Stimulated activated CD4-positive, alpha-beta T cell treated with anti-CD3 and anti-CD28 coated beads, Interleukin-12 subunit alpha, Interleukin-12 subunit beta, amount 100 ng/mL, for 4 hours (primary cell): ENCODE measurements around the gene C6orf132.

Experiments
- DNase-seq: peaks from one replicate; pipeline ENCODE4 v3.0.0-alpha.2; 2020

Gene C6orf132

DNA sequence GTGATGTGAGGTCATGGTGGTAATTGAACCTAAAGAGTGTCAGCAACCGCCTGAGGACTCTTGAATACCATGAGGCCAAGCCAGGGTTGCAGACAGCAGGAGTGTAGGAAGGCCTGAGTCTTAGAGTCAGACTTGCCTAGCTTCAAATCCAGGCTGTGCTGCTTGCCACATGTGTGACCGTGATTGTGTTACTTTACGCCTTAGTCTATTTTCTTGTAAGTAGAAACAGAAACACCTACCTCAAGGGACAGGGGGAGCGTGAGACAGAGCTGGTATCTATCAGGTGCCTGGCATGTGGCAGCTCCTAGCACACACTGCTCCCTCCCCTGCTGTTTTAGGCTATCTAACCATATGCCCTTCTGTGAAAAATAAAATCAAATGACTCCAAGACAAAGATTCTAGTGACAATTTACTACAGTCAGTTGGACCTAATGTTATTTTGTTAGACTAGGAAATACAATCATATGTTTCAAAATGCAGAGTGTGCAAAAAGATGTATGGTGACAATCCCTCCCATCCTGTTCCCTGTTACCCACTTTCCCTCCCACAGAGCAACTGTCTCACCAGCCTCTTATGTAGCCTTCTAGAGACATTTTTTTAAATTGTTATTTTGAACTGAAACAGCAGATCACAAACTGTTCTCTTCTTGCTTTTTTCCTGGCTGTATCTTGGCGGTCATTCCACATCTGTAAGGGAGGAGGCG, 70.4 kb downstream of the C6orf132 start:
- DNase-seq: no peak

DNA sequence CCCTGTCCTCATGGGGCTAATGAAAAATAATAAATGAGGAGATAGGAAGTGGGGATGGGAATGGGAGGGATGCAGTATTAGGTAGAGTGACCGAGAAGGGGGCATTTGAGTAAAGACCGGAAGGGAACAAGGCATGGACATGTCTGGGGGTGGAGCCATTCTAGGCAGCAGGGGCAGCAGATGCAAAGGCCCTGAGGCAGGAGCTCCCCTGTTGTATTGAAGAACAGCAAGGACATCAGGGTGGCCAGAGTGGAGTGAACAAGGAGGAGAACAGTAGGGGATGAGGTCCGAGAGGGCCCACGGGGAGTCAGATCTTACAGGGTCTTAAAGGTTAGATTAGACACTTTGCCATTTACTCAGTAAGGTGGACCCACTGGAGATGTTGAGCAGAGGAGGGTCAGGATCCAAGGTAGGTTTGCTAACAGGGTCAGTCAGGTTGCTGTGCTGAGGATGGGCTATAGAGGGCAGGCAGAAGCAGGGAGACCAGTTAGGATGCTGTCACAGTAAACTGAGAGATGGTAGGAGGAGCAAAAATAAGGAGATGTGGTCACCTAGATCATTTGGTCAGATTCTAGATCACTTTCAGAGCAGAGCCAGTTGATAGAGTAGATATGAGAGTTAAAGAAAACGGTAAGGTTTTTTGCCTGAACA, 73.4 kb downstream of the C6orf132 start:
- DNase-seq: no peak

DNA sequence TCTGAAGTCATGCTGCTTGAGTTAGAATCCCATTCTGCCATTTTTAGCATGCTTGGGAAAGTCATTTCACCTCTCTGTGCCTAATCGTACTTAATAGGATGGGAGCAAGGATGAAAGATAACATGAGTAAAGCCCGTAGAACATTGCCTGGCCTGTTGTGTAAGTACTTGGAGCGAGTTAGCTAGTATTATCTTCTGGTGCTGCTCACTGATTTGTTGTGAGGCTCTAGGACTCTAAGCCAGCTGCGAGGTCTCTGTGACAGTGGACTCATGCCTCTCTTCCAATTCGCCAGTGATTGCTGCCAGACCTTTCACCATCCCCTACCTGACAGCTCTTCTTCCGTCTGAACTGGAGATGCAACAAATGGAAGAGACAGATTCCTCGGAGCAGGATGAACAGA, 74.2 kb downstream of the C6orf132 start:
- DNase-seq: no peak

DNA sequence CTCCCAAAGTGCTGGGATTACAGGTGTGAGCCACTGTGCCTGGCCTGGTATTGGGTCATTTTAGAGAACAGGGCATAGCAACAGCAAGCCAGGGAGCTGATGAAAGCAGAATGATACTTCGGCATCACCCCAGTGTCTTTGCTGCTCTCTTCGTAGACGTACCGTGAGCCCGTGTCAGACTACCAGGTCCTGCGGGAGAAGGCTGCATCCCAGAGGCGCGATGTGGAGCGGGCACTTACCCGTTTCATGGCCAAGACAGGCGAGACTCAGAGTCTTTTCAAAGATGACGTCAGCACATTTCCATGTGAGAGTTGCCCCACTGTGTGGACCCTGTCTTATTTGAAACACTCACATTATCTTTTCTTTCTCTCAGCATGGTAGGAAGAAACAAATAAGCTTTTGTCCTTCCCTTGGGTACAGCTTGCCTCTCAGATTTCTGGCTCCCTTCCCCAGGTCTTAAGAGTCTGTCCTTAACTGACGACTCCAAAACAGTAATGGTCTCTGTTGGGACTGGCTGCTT, 76.2 kb downstream of the C6orf132 start:
- DNase-seq: no peak

DNA sequence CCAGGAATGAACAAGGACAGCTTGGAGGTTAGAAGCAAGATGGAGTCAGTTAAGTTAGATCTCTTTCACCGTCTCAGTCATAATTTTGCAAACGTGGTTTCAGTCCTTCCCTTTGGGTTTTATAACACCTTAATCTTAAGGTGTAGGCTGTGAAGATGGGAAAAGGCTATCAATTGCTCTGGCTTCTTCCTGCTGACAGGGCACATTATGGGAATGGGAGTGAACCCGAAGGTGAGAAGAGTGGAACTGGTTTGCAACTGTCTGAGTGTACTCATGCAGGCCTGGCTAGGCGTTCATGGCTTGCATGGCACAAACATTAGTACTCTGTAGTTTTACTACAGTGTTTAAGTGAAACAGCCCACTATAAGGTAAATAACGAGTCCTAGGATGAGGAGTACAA, 82.7 kb downstream of the C6orf132 start:
- DNase-seq: no peak

DNA sequence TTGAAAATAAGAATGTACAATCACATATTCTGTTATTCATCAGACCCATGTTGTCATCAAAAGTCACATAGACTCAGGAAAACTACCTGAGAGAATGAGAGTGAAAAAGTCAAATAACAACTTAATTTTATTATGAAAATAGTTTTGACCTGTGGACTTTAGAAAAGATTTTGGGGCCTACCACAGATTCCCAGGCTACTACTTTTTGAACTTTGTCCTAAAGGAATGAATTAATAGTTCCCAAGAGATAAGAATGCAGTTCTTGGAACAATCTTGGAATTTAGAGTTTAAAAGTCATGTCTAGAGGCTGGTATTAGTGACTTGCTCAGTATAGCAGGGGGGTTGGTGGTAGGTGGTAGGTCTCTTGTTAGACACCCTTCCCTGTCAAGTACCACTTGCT, 88.8 kb downstream of the C6orf132 start:
- no peak for DNase-seq

DNA sequence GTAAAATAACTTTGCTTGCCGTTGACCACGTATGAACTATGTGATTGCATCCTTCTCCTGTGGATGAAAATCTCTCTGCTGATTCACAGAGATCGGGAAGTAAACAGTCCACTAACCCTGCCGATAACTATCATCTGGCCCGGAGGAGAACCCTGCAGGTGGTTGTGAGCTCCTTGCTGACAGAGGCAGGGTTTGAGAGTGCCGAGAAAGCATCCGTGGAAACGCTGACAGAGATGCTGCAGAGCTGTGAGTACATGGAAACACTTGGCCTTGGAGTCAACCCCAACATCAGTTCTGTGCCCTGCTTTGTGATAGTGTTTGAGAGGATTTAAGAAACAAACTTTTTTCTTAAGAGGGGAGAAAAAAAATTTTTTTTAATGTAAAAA, 91.2 kb downstream of the C6orf132 start:
- DNase-seq: no peak
